Keratinocyte (primary cell): Measurements from ENCODE around the gene SEMA3C. TPM values are rescaled to one million over a fixed set of nuclear protein-coding genes. Genes with fewer than 3 reads are reported as not detected.

Experiments
- DNase-seq: peaks from one replicate; pipeline ENCODE4 v3.0.0-alpha.2; 2011; ENCODE audit warnings: low read depth, missing footprints, low spot score
- FAIRE-seq: peaks from 2 replicates; lab custom pipeline; 2011; peaks lifted over from hg19 to GRCh38; lab: Jason Lieb, UNC
- H2AFZ ChIP-seq: 2 replicates; pipeline ENCODE4 v1.6.0; 2012; ENCODE audit warnings: low read length, control low read depth, inconsistent platforms; ENCODE audit not compliant: control insufficient read depth
- H3K27ac ChIP-seq: 2 replicates; pipeline ENCODE4 v1.5.1; 2011; ENCODE audit warnings: low read length; ENCODE audit not compliant: control insufficient read depth, insufficient read depth
- H3K27me3 ChIP-seq: 3 replicates; pipeline ENCODE4 v1.6.0; 2011; ENCODE audit warnings: low read length; ENCODE audit not compliant: control insufficient read depth, insufficient read depth; ENCODE audit errors: extremely low read depth
- H3K36me3 ChIP-seq, 2 experiments: 2 replicates in 1 of 2; 3 replicates in 1 of 2; pipeline ENCODE4 v1.5.1; 2011; ENCODE audit warnings: low read length in 2 of 2, mild to moderate bottlenecking in 1 of 2; ENCODE audit not compliant: control insufficient read depth in 2 of 2, insufficient read depth in 2 of 2; ENCODE audit errors: extremely low read depth in 1 of 2
- H3K4me1 ChIP-seq: 3 replicates; pipeline ENCODE4 v1.5.1; 2011; ENCODE audit warnings: low read length; ENCODE audit not compliant: control insufficient read depth, insufficient read depth; ENCODE audit errors: extremely low read depth
- H3K4me2 ChIP-seq: 3 replicates; pipeline ENCODE4 v1.6.0; 2011; ENCODE audit warnings: low read depth, low read length; ENCODE audit not compliant: control insufficient read depth, insufficient read depth; ENCODE audit errors: extremely low read depth
- H3K4me3 ChIP-seq, 3 experiments: fragments of 200-600 bp in 1 of 3; sonication (generic) in 1 of 3; 2 replicates in 2 of 3; 3 replicates in 1 of 3; pipeline ENCODE4 v1.5.1; 2011 to 2016; ENCODE audit warnings: low read length in 3 of 3, mild to moderate bottlenecking in 3 of 3, control low read depth in 2 of 3, inconsistent platforms in 1 of 3, low read depth in 1 of 3, mixed read lengths in 1 of 3, mixed run types in 1 of 3, moderate library complexity in 1 of 3; ENCODE audit not compliant: control insufficient read depth in 2 of 3, insufficient read depth in 2 of 3; ENCODE audit errors: extremely low read depth in 1 of 3
- H3K79me2 ChIP-seq: 2 replicates; pipeline ENCODE4 v1.6.0; 2012; ENCODE audit warnings: low read length; ENCODE audit not compliant: control insufficient read depth, insufficient read depth
- H3K9ac ChIP-seq: 3 replicates; pipeline ENCODE4 v1.6.0; 2011; ENCODE audit warnings: low read length; ENCODE audit not compliant: control insufficient read depth, insufficient read depth; ENCODE audit errors: extremely low read depth
- H3K9me1 ChIP-seq: 3 replicates; pipeline ENCODE4 v1.6.0; 2011; ENCODE audit warnings: low read length; ENCODE audit not compliant: control insufficient read depth, insufficient read depth; ENCODE audit errors: extremely low read depth
- H3K9me3 ChIP-seq: 2 replicates; pipeline ENCODE4 v1.5.1; 2012; ENCODE audit warnings: low read depth, low read length; ENCODE audit not compliant: control insufficient read depth
- H4K20me1 ChIP-seq: 3 replicates; pipeline ENCODE4 v1.6.0; 2011; ENCODE audit warnings: low read length; ENCODE audit not compliant: control insufficient read depth, insufficient read depth; ENCODE audit errors: extremely low read depth
- CTCF ChIP-seq, 3 experiments: IDR thresholded peaks in 1 of 3; conservative IDR thresholded peaks in 1 of 3; optimal IDR thresholded peaks in 1 of 3; 2 replicates in 2 of 3; 3 replicates in 1 of 3; pipeline versions ENCODE3 to v1.5.1; 2011; ENCODE audit warnings: low read length in 3 of 3, mild to moderate bottlenecking in 3 of 3, moderate library complexity in 2 of 3, control low read depth in 1 of 3, inconsistent platforms in 1 of 3; ENCODE audit not compliant: insufficient read depth in 2 of 3; ENCODE audit errors: extremely low read depth in 1 of 3
- EZH2 ChIP-seq: IDR thresholded peaks from one replicate; pipeline ENCODE4 v1.6.1; 2012; ENCODE audit warnings: inconsistent platforms, mild to moderate bottlenecking, low read length, moderate library complexity
- dilution Hi-C: fragments of 300-500 bp; cut with MboI; formaldehyde crosslinking; loops from one replicate; pipeline ENCODE4 v1.7.0; 2020; ENCODE audit warnings: low sequenced_read_pairs; ENCODE audit not compliant: extremely low pct_ligation_motif_present
- polyA plus RNA-seq, 5 experiments: library from polyadenylated mRNA; depleted of rRNA in 3 of 5; stranded (reverse) in 3 of 5; stranded (forward) in 1 of 5; unstranded in 1 of 5; fragments of >200 nt; gene quantifications; 1 replicate in 1 of 5; 2 replicates in 3 of 5; 3 replicates in 1 of 5; pipeline versions ENCODE4 v1.2.1 to v1.2.3, GENCODE V29; 2011 to 2012; ENCODE audit warnings: missing spikeins in 2 of 5, low read depth in 1 of 5, low replicate concordance in 1 of 5

SEMA3C gene
- polyA plus RNA-seq, 1 donor (not counting 4 experiments of a cell fraction or from before 2014, with no cell fraction given), result 142 TPM

- H3K9ac ChIP-seq, result no peak overlapping the region
- dilution Hi-C loops, result no loop called here
- no peak overlapping the region for H3K4me3 ChIP-seq
- peaks cover 63% of the 10 kb centered on the region for H3K79me2 ChIP-seq
- H3K9me1 ChIP-seq, result no peaks in the 10 kb centered on the region
- no peak for TF ChIP-seq EZH2
- TF ChIP-seq CTCF (optimal IDR thresholded peaks at IDR 0.05 in 1 of 3, IDR thresholded peaks at IDR 0.05 in 1 of 3, conservative IDR thresholded peaks at IDR 0.05 in 1 of 3; ENCODE audit: extremely low read depth in 1 of 3, insufficient read depth in 2 of 3, low read length in 3 of 3), result no peak
- H4K20me1 ChIP-seq, result no peaks in the 10 kb centered on the region
- no peak overlapping the region for H2AFZ ChIP-seq
- H3K4me2 ChIP-seq, result no peak overlapping the region
- H3K9me3 ChIP-seq, result no peaks in the 10 kb centered on the region
- DNase-seq, result no peak
- H3K36me3 ChIP-seq, result peaks cover 9 to 20% of the 10 kb centered on the region in 2 experiments
- H3K27ac ChIP-seq, result no peak overlapping the region
- peaks cover 27% of the 10 kb centered on the region for H3K4me1 ChIP-seq
- FAIRE-seq, result no peak
- H3K27me3 ChIP-seq, result no peaks in the 10 kb centered on the region
These were observed 13.5 kb downstream of the SEMA3C start for GRCh38 chr7:80905334-80905733.

GRCh38 chr7:80902716-80903308 is 16.0 kb downstream of the SEMA3C start:
- TF ChIP-seq EZH2 (no peak), CTCF (optimal IDR thresholded peaks at IDR 0.05 in 1 of 3, IDR thresholded peaks at IDR 0.05 in 1 of 3, conservative IDR thresholded peaks at IDR 0.05 in 1 of 3; ENCODE audit: extremely low read depth in 1 of 3, insufficient read depth in 2 of 3, low read length in 3 of 3) (no peak)
- no peak overlapping the region for H3K9ac ChIP-seq
- H3K27me3 ChIP-seq, result no peaks in the 10 kb centered on the region
- no peak overlapping the region for H2AFZ ChIP-seq
- no peaks in the 10 kb centered on the region for H3K9me3 ChIP-seq
- FAIRE-seq (peak; percentile 60), DNase-seq (no peak)
- H3K9me1 ChIP-seq, result no peaks in the 10 kb centered on the region
- H3K4me3 ChIP-seq, result no peak overlapping the region
- H3K36me3 ChIP-seq, result peaks cover 9 to 16% of the 10 kb centered on the region in 2 experiments
- H3K27ac ChIP-seq, result peak overlapping the region; percentile 21
- peaks cover 30% of the 10 kb centered on the region for H3K4me1 ChIP-seq
- no peaks in the 10 kb centered on the region for H4K20me1 ChIP-seq
- H3K79me2 ChIP-seq, result peaks cover 62% of the 10 kb centered on the region
- H3K4me2 ChIP-seq, result no peak overlapping the region
- dilution Hi-C loops, result no loop called here
